ENCODE data around the gene LSM4.

LSM4 gene

GRCh38 chr19:18279266-18279515 is 43.7 kb downstream of the LSM4 start:
- in situ Hi-C loops (cut with MboI; ENCODE audit: low sequenced_read_pairs), result loop anchor here (5.0 to 10.0 kb wide), 2 partner anchors 43 to 126 kb away; partner anchors contain the start of gene LSM4

- in situ Hi-C loops (cut with MboI; ENCODE audit: low sequenced_read_pairs), result loop anchor here (5.0 to 10.0 kb wide), 2 partner anchors 44 to 126 kb away; partner anchors contain the start of gene LSM4
These were observed 44.2 kb downstream of the LSM4 start for GRCh38 chr19:18278521-18279265.

GRCh38 chr19:18274781-18275356 is 48.0 kb downstream of the LSM4 start:
- in situ Hi-C loops (cut with MboI; ENCODE audit: low sequenced_read_pairs), result loop anchor here (5.0 to 10.0 kb wide), 2 partner anchors 47 to 130 kb away; partner anchors contain the start of gene LSM4

- in situ Hi-C loops (cut with MboI; ENCODE audit: low sequenced_read_pairs), result loop anchor here (10.0 kb wide), 1 partner anchor 131 kb away; no protein-coding TSS in a partner anchor
These were observed 48.6 kb downstream of the LSM4 start, which contains the start of gene IQCN for GRCh38 chr19:18274219-18274780. Gene IQCN (minus strand): TSS chr19:18274452. CDS start chr19:18269478, 4,974 bp downstream.

GRCh38 chr19:18273561-18274218 is 49.2 kb downstream of the LSM4 start:
- in situ Hi-C loops (cut with MboI; ENCODE audit: low sequenced_read_pairs), result loop anchor here (10.0 kb wide), 1 partner anchor 131 kb away; no protein-coding TSS in a partner anchor

- in situ Hi-C loops (cut with MboI; ENCODE audit: low sequenced_read_pairs), result loop anchor here (10.0 kb wide), 1 partner anchor 133 kb away; no protein-coding TSS in a partner anchor
These were observed 51.4 kb downstream of the LSM4 start for GRCh38 chr19:18271433-18271841.

- in situ Hi-C loops (cut with MboI; ENCODE audit: low sequenced_read_pairs), result loop anchor here (10.0 kb wide), 1 partner anchor 134 kb away; no protein-coding TSS in a partner anchor
These were observed 52.5 kb downstream of the LSM4 start for GRCh38 chr19:18270326-18270725.

- in situ Hi-C loops (cut with MboI; ENCODE audit: low sequenced_read_pairs), result no loop called here
These were observed 53.7 kb downstream of the LSM4 start for GRCh38 chr19:18269070-18269723.

GRCh38 chr19:18266771-18267686 is 55.8 kb downstream of the LSM4 start:
- in situ Hi-C loops (cut with MboI; ENCODE audit: low sequenced_read_pairs), result no loop called here

GRCh38 chr19:18265582-18265981 is 57.3 kb downstream of the LSM4 start:
- in situ Hi-C loops (cut with MboI; ENCODE audit: low sequenced_read_pairs), result no loop called here

- in situ Hi-C loops (cut with MboI; ENCODE audit: low sequenced_read_pairs), result no loop called here
These were observed 57.8 kb downstream of the LSM4 start for GRCh38 chr19:18264971-18265540.

- in situ Hi-C loops (cut with MboI; ENCODE audit: low sequenced_read_pairs), result no loop called here
These were observed 58.6 kb downstream of the LSM4 start for GRCh38 chr19:18264137-18264854.

- in situ Hi-C loops (cut with MboI; ENCODE audit: low sequenced_read_pairs), result no loop called here
These were observed 59.3 kb downstream of the LSM4 start for GRCh38 chr19:18263324-18264136.

GRCh38 chr19:18262917-18263316 is 60.0 kb downstream of the LSM4 start:
- in situ Hi-C loops (cut with MboI; ENCODE audit: low sequenced_read_pairs), result no loop called here

- in situ Hi-C loops (cut with MboI; ENCODE audit: low sequenced_read_pairs), result no loop called here
These were observed 60.7 kb downstream of the LSM4 start for GRCh38 chr19:18262144-18262543.

GRCh38 chr19:18261474-18261873 is 61.4 kb downstream of the LSM4 start:
- in situ Hi-C loops (cut with MboI; ENCODE audit: low sequenced_read_pairs), result no loop called here

GRCh38 chr19:18259893-18260292 is 63.0 kb downstream of the LSM4 start:
- in situ Hi-C loops (cut with MboI; ENCODE audit: low sequenced_read_pairs), result no loop called here

All from HL-60/S4 treated with retinoic acid at 250 ng/mL for 4 days and 3 days (cell line).